GM12872 (cell line): ENCODE measurements around the gene MBOAT1.

Source experiments
- TF ChIP-seq, protein P1 (sequence below): IDR thresholded peaks from 3 replicates; pipeline ENCODE4 v1.5.1; 2011; ENCODE audit warnings: low read depth, mild to moderate bottlenecking, low read length, moderate library complexity; ENCODE audit not compliant: insufficient read depth

The MBOAT1 gene

DNA sequence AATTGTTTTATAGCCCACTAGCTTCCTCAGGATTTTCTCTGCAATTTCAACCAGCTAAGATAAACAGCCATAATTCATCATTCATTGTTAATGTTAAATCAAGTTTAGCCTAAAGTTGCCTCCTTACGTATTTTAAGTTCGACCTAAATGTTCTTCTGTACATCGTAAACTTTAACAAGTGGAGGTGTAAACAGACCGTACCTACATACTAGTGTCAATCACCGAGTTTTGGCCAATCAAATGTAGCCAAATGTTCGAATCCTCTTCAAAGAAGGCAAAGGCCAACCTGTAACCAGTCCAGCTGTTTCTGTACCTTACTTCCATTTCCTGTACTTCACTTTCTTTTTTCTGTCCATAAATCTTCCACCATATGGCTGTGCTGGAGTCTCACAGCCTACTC lies 13.5 kb downstream of the MBOAT1 start:
- TF ChIP-seq, protein P1, sequence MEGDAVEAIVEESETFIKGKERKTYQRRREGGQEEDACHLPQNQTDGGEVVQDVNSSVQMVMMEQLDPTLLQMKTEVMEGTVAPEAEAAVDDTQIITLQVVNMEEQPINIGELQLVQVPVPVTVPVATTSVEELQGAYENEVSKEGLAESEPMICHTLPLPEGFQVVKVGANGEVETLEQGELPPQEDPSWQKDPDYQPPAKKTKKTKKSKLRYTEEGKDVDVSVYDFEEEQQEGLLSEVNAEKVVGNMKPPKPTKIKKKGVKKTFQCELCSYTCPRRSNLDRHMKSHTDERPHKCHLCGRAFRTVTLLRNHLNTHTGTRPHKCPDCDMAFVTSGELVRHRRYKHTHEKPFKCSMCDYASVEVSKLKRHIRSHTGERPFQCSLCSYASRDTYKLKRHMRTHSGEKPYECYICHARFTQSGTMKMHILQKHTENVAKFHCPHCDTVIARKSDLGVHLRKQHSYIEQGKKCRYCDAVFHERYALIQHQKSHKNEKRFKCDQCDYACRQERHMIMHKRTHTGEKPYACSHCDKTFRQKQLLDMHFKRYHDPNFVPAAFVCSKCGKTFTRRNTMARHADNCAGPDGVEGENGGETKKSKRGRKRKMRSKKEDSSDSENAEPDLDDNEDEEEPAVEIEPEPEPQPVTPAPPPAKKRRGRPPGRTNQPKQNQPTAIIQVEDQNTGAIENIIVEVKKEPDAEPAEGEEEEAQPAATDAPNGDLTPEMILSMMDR: no peak

DNA sequence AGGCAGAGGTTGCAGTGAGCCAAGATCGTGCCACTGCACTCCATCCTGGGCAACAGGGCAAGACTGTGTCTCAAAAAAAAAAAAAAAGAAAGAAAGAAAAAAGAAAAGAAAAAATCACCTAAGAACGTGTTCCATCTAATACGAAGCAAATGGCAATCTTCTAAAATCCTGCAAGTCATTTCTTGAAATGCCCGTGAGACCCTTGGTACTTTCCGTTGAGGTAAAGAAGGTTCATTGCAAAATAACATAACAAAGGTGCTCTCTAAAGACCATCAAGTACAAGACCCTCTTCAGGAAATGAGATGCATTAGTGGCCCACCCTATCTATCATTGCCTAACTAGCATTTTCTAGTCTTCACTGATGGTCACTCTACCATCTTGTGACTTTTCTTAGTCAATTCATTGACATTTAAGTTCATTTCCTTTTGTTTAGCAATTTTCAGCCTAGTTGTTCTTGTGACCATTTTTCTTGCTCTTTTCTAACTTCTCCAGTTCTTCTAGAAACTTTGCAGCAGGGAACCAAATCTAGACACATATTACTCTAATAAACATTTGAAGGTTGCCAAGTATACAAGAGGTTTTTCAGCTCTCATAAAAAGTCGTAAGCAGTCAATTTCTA lies 14.0 kb downstream of the MBOAT1 start:
- TF ChIP-seq, protein P1: no peak

DNA sequence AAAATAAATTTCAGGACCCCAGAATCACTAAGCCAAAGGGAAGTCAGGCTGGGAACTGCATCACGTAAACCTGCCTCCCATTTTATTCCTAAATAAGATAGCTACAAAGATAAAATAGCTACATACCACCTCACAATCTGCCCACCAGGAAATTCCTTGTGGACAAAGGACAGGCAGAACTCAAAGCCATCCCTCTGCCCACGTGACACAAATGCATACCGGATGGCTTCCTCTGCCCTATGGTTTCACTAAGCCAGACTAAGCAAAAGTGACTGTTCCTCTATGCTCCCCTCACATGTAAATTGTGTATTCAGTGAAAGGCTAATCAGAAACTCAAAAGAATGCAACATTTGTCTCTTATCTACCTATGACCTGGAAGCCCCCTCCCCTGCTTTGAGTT lies 15.0 kb downstream of the MBOAT1 start:
- TF ChIP-seq, protein P1: no peak

DNA sequence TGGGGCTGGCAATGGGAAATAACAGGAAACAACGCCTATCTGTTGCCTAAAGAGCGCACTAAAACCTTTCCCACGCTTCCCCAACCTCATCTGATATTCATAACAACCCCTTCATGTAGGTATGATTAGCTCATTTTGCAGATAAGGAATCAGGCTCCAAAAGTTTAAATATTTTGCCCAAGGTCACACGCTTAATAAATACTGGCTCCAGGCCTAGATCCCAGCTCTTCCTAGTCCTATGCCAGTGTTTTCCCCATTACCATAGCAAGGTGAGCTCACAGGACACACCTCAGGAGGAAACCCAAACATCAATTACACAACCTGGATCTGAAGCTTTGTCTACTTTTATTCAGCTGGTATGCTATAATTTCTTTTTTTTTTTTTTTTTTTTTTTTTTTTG lies 19.6 kb downstream of the MBOAT1 start:
- TF ChIP-seq, protein P1: no peak

DNA sequence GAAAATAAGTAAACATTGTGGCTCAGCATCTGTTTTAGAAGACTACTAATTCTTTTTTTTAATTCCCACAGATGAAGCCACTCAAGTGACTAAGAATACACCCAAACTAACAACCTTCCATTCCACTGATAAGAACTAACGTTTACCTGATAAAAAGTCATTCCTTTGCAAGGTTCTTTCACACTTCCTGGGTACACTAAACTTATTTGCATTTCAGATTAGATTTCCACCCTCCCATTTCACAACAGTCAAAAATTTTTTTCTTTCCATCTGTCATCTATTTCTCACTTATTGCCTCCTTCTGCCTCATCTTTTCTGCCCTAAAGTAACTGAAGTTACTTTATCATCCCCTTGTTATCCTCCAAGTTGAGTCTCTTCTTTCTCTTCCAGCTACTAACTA lies 20.3 kb downstream of the MBOAT1 start:
- TF ChIP-seq, protein P1: no peak

DNA sequence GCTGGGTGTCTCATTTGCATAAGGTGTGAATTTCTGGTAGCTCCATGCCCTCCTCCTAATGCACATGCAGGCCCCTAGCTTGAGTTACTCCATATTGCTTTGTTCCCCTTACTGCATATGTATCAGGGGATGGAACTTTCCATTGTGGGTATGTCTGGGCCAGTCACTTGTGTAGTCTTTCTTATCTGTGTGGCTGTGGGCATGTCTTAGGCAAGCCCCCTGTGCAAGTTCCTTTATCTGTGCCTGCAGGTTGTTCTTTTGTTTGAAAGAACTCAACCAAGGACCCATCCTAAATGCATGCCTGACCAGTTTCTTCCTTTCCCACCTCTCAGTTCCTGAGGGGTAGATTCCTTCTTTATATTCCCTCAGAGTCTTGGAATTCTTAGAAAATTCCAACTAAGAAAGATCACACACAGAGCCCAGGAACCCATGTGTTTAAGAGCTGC lies 23.6 kb downstream of the MBOAT1 start:
- TF ChIP-seq, protein P1: no peak

DNA sequence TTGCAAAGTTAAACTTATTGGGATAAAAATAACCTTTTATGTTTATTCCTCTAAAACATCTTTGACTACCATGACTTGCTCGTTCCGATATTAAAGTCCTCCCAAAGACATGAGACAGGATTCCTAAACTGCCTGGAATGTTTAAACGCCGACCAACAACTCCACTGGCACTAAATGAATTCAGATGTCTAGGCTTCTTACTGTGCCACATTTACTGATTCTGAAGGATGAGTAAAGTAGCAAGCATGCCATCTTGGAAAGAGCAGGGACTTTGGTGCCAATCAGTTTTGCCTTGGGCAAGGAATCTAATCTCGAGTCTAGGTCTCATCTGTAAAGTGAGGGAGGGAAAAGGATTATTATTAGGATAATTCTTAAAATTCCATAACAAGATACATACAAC lies 25.3 kb downstream of the MBOAT1 start:
- TF ChIP-seq, protein P1: no peak
